Measurements from ENCODE around the gene HRAS.

DNA sequence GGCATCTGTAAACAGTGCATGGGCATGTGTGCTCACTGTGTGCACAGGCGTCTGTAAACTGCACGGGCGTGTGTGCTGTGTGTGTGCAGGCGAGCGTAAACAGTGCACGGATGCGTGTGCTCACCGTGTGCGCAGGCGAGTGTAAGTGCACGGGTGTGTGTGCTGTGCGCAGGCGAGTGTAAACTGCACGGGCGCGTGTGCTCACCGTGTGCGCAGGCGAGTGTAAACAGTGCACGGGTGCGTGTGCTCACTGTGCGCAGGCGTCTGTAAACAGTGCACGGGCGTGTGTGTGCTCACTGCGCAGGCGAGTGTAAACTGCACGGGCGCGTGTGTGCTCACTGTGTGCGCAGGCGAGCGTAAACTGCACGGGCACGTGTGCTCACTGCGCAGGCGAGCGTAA, 50.8 kb downstream of the HRAS start:
- TF ChIP-seq, protein P1, sequence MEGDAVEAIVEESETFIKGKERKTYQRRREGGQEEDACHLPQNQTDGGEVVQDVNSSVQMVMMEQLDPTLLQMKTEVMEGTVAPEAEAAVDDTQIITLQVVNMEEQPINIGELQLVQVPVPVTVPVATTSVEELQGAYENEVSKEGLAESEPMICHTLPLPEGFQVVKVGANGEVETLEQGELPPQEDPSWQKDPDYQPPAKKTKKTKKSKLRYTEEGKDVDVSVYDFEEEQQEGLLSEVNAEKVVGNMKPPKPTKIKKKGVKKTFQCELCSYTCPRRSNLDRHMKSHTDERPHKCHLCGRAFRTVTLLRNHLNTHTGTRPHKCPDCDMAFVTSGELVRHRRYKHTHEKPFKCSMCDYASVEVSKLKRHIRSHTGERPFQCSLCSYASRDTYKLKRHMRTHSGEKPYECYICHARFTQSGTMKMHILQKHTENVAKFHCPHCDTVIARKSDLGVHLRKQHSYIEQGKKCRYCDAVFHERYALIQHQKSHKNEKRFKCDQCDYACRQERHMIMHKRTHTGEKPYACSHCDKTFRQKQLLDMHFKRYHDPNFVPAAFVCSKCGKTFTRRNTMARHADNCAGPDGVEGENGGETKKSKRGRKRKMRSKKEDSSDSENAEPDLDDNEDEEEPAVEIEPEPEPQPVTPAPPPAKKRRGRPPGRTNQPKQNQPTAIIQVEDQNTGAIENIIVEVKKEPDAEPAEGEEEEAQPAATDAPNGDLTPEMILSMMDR (IDR thresholded peaks at IDR 0.05): no peak
- TF ChIP-seq EP300 (IDR thresholded peaks at IDR 0.05) (no peak), BHLHE40 (IDR thresholded peaks at IDR 0.05; ENCODE audit: low read depth, low read length) (no peak), TP53 (CRISPR knock-in tag; IDR thresholded peaks at IDR 0.05) (no peak), USF2 (IDR thresholded peaks at IDR 0.05) (no peak), GATA3 (IDR thresholded peaks at IDR 0.05; ENCODE audit: borderline replicate concordance) (no peak), JUNB (IDR thresholded peaks at IDR 0.05) (no peak)

All from A549 (cell line).